ENCODE measurements around the gene CEP250.

CEP250 gene

GRCh38 chr20:35472209-35472608 is 16.8 kb downstream of the CEP250 start:
- H3K36me3 ChIP-seq (ENCODE audit: control insufficient read depth in 2 of 2, insufficient read depth in 2 of 2, low read length in 2 of 2) = peaks cover 45 to 51% of the 10 kb centered on the region in 2 donors
- H3K27me3 ChIP-seq (ENCODE audit: control insufficient read depth in 1 of 2, insufficient read depth in 2 of 2, low read length in 2 of 2) = no peaks in the 10 kb centered on the region
- no peak overlapping the region for H3K9ac ChIP-seq (ENCODE audit: low read length in 2 of 2)
- no peak overlapping the region for H3K4me3 ChIP-seq (ENCODE audit: low read length in 2 of 2)
- no peak overlapping the region for H3K27ac ChIP-seq (ENCODE audit: low read length)
- no peaks in the 10 kb centered on the region for H3K9me3 ChIP-seq (ENCODE audit: control insufficient read depth in 2 of 2, low read length in 2 of 2)
- peaks cover 4% of the 10 kb centered on the region for H3K4me1 ChIP-seq (ENCODE audit: control insufficient read depth, insufficient read depth, low read length)

GRCh38 chr20:35473684-35474083 is 18.3 kb downstream of the CEP250 start:
- no peaks in the 10 kb centered on the region for H3K9me3 ChIP-seq (ENCODE audit: control insufficient read depth in 2 of 2, low read length in 2 of 2)
- H3K4me3 ChIP-seq (ENCODE audit: low read length in 2 of 2) = no peak overlapping the region
- no peaks in the 10 kb centered on the region for H3K27me3 ChIP-seq (ENCODE audit: control insufficient read depth in 1 of 2, insufficient read depth in 2 of 2, low read length in 2 of 2)
- peaks cover 48 to 49% of the 10 kb centered on the region in 2 donors for H3K36me3 ChIP-seq (ENCODE audit: control insufficient read depth in 2 of 2, insufficient read depth in 2 of 2, low read length in 2 of 2)
- no peak overlapping the region for H3K9ac ChIP-seq (ENCODE audit: low read length in 2 of 2)
- H3K4me1 ChIP-seq (ENCODE audit: control insufficient read depth, insufficient read depth, low read length) = no peaks in the 10 kb centered on the region
- H3K27ac ChIP-seq (ENCODE audit: low read length) = no peak overlapping the region

GRCh38 chr20:35474303-35474871 is 19.0 kb downstream of the CEP250 start:
- Histone ChIP-seq H3K9me3 (ENCODE audit: control insufficient read depth in 2 of 2, low read length in 2 of 2) (no peaks in the 10 kb centered on the region), H3K9ac (ENCODE audit: low read length in 2 of 2) (no peak overlapping the region), H3K27me3 (ENCODE audit: control insufficient read depth in 1 of 2, insufficient read depth in 2 of 2, low read length in 2 of 2) (no peaks in the 10 kb centered on the region), H3K27ac (ENCODE audit: low read length) (no peak overlapping the region), H3K4me1 (ENCODE audit: control insufficient read depth, insufficient read depth, low read length) (no peaks in the 10 kb centered on the region), H3K36me3 (ENCODE audit: control insufficient read depth in 2 of 2, insufficient read depth in 2 of 2, low read length in 2 of 2) (peaks cover 49 to 54% of the 10 kb centered on the region in 2 donors), H3K4me3 (ENCODE audit: low read length in 2 of 2) (no peak overlapping the region)

GRCh38 chr20:35476288-35476687 is 20.9 kb downstream of the CEP250 start:
- no peaks in the 10 kb centered on the region for H3K9me3 ChIP-seq (ENCODE audit: control insufficient read depth in 2 of 2, low read length in 2 of 2)
- no peak overlapping the region for H3K4me3 ChIP-seq (ENCODE audit: low read length in 2 of 2)
- no peak overlapping the region for H3K9ac ChIP-seq (ENCODE audit: low read length in 2 of 2)
- H3K4me1 ChIP-seq (ENCODE audit: control insufficient read depth, insufficient read depth, low read length) = no peaks in the 10 kb centered on the region
- H3K27me3 ChIP-seq (ENCODE audit: control insufficient read depth in 1 of 2, insufficient read depth in 2 of 2, low read length in 2 of 2) = no peaks in the 10 kb centered on the region
- H3K27ac ChIP-seq (ENCODE audit: low read length) = no peak overlapping the region
- peaks cover 52 to 56% of the 10 kb centered on the region in 2 donors for H3K36me3 ChIP-seq (ENCODE audit: control insufficient read depth in 2 of 2, insufficient read depth in 2 of 2, low read length in 2 of 2)

- H3K4me1 ChIP-seq (ENCODE audit: control insufficient read depth, insufficient read depth, low read length) = no peaks in the 10 kb centered on the region
- no peaks in the 10 kb centered on the region for H3K27me3 ChIP-seq (ENCODE audit: control insufficient read depth in 1 of 2, insufficient read depth in 2 of 2, low read length in 2 of 2)
- peaks cover 31 to 39% of the 10 kb centered on the region in 2 donors for H3K36me3 ChIP-seq (ENCODE audit: control insufficient read depth in 2 of 2, insufficient read depth in 2 of 2, low read length in 2 of 2)
- no peak overlapping the region for H3K9ac ChIP-seq (ENCODE audit: low read length in 2 of 2)
- H3K9me3 ChIP-seq (ENCODE audit: control insufficient read depth in 2 of 2, low read length in 2 of 2) = no peaks in the 10 kb centered on the region
- no peak overlapping the region for H3K4me3 ChIP-seq (ENCODE audit: low read length in 2 of 2)
- H3K27ac ChIP-seq (ENCODE audit: low read length) = no peak overlapping the region
Measured at GRCh38 chr20:35478804-35479472, 23.5 kb downstream of the CEP250 start.

- H3K36me3 ChIP-seq (ENCODE audit: control insufficient read depth in 2 of 2, insufficient read depth in 2 of 2, low read length in 2 of 2) = peaks cover 29 to 38% of the 10 kb centered on the region in 2 donors
- no peaks in the 10 kb centered on the region for H3K27me3 ChIP-seq (ENCODE audit: control insufficient read depth in 1 of 2, insufficient read depth in 2 of 2, low read length in 2 of 2)
- no peak overlapping the region for H3K4me3 ChIP-seq (ENCODE audit: low read length in 2 of 2)
- H3K4me1 ChIP-seq (ENCODE audit: control insufficient read depth, insufficient read depth, low read length) = no peaks in the 10 kb centered on the region
- no peaks in the 10 kb centered on the region for H3K9me3 ChIP-seq (ENCODE audit: control insufficient read depth in 2 of 2, low read length in 2 of 2)
- no peak overlapping the region for H3K27ac ChIP-seq (ENCODE audit: low read length)
- H3K9ac ChIP-seq (ENCODE audit: low read length in 2 of 2) = no peak overlapping the region
Measured at GRCh38 chr20:35479798-35480197, 24.4 kb downstream of the CEP250 start.

- Histone ChIP-seq H3K4me3 (ENCODE audit: low read length in 2 of 2) (no peak overlapping the region), H3K27ac (ENCODE audit: low read length) (no peak overlapping the region), H3K4me1 (ENCODE audit: control insufficient read depth, insufficient read depth, low read length) (no peaks in the 10 kb centered on the region), H3K9me3 (ENCODE audit: control insufficient read depth in 2 of 2, low read length in 2 of 2) (no peaks in the 10 kb centered on the region), H3K27me3 (ENCODE audit: control insufficient read depth in 1 of 2, insufficient read depth in 2 of 2, low read length in 2 of 2) (no peaks in the 10 kb centered on the region), H3K36me3 (ENCODE audit: control insufficient read depth in 2 of 2, insufficient read depth in 2 of 2, low read length in 2 of 2) (peaks cover 20 to 34% of the 10 kb centered on the region in 2 donors), H3K9ac (ENCODE audit: low read length in 2 of 2) (no peak overlapping the region)
Measured at GRCh38 chr20:35487479-35487878, 32.1 kb downstream of the CEP250 start.

- Histone ChIP-seq H3K9me3 (ENCODE audit: control insufficient read depth in 2 of 2, low read length in 2 of 2) (no peaks in the 10 kb centered on the region), H3K4me1 (ENCODE audit: control insufficient read depth, insufficient read depth, low read length) (no peaks in the 10 kb centered on the region), H3K36me3 (ENCODE audit: control insufficient read depth in 2 of 2, insufficient read depth in 2 of 2, low read length in 2 of 2) (peaks cover 28 to 45% of the 10 kb centered on the region in 2 donors)
Measured at GRCh38 chr20:35489717-35490116, 34.3 kb downstream of the CEP250 start.

GRCh38 chr20:35490736-35491181 is 35.4 kb downstream of the CEP250 start:
- no peaks in the 10 kb centered on the region for H3K9me3 ChIP-seq (ENCODE audit: control insufficient read depth in 2 of 2, low read length in 2 of 2)
- H3K9ac ChIP-seq (ENCODE audit: low read length in 2 of 2) = peak overlapping the region in 1 of 2 donors; percentile 21
- no peaks in the 10 kb centered on the region for H3K4me1 ChIP-seq (ENCODE audit: control insufficient read depth, insufficient read depth, low read length)
- H3K36me3 ChIP-seq (ENCODE audit: control insufficient read depth in 2 of 2, insufficient read depth in 2 of 2, low read length in 2 of 2) = peaks cover 32 to 45% of the 10 kb centered on the region in 2 donors
- peak overlapping the region in 1 of 2 donors; percentile 47 for H3K4me3 ChIP-seq (ENCODE audit: low read length in 2 of 2)
- no peak overlapping the region for H3K27ac ChIP-seq (ENCODE audit: low read length)
- H3K27me3 ChIP-seq (ENCODE audit: control insufficient read depth in 1 of 2, insufficient read depth in 2 of 2, low read length in 2 of 2) = no peaks in the 10 kb centered on the region

More at GRCh38 chr20:35489717-35490116, 34.3 kb downstream of the CEP250 start:
- H3K27me3 ChIP-seq (ENCODE audit: control insufficient read depth in 1 of 2, insufficient read depth in 2 of 2, low read length in 2 of 2) = no peaks in the 10 kb centered on the region
- no peak overlapping the region for H3K9ac ChIP-seq (ENCODE audit: low read length in 2 of 2)
- no peak overlapping the region for H3K4me3 ChIP-seq (ENCODE audit: low read length in 2 of 2)
- H3K27ac ChIP-seq (ENCODE audit: low read length) = no peak overlapping the region

GRCh38 chr20:35491823-35492222 is 36.4 kb downstream of the CEP250 start:
- Histone ChIP-seq H3K4me1 (ENCODE audit: control insufficient read depth, insufficient read depth, low read length) (peaks cover 4% of the 10 kb centered on the region), H3K27me3 (ENCODE audit: control insufficient read depth in 1 of 2, insufficient read depth in 2 of 2, low read length in 2 of 2) (no peaks in the 10 kb centered on the region), H3K9me3 (ENCODE audit: control insufficient read depth in 2 of 2, low read length in 2 of 2) (no peaks in the 10 kb centered on the region), H3K36me3 (ENCODE audit: control insufficient read depth in 2 of 2, insufficient read depth in 2 of 2, low read length in 2 of 2) (peaks cover 32 to 50% of the 10 kb centered on the region in 2 donors), H3K27ac (ENCODE audit: low read length) (no peak overlapping the region), H3K9ac (ENCODE audit: low read length in 2 of 2) (no peak overlapping the region), H3K4me3 (ENCODE audit: low read length in 2 of 2) (no peak overlapping the region)

- peaks cover 6% of the 10 kb centered on the region for H3K4me1 ChIP-seq (ENCODE audit: control insufficient read depth, insufficient read depth, low read length)
- H3K4me3 ChIP-seq (ENCODE audit: low read length in 2 of 2) = no peak overlapping the region
- H3K9ac ChIP-seq (ENCODE audit: low read length in 2 of 2) = no peak overlapping the region
- H3K36me3 ChIP-seq (ENCODE audit: control insufficient read depth in 2 of 2, insufficient read depth in 2 of 2, low read length in 2 of 2) = peaks cover 35 to 56% of the 10 kb centered on the region in 2 donors
- H3K27ac ChIP-seq (ENCODE audit: low read length) = no peak overlapping the region
- H3K9me3 ChIP-seq (ENCODE audit: control insufficient read depth in 2 of 2, low read length in 2 of 2) = no peaks in the 10 kb centered on the region
- no peaks in the 10 kb centered on the region for H3K27me3 ChIP-seq (ENCODE audit: control insufficient read depth in 1 of 2, insufficient read depth in 2 of 2, low read length in 2 of 2)
Measured at GRCh38 chr20:35492352-35492751, 37.0 kb downstream of the CEP250 start.
